Tongue (tissue), 2 donors: ENCODE measurements around the gene SLC22A1. TPM values are rescaled to one million over a fixed set of nuclear protein-coding genes. Genes with fewer than 3 reads are reported as not detected.
"Not testable (repeated sequence)": the region's sequence is repeated elsewhere in the genome, so short reads cannot be mapped to it uniquely, and the experiment has no call there.

ENCODE experiments used
- DNase-seq: peaks from one replicate; pipeline ENCODE4 v3.0.0-alpha.2; 2015
- total RNA-seq: library from RNA; depleted of rRNA; stranded (reverse); fragments of >200 nt; gene quantifications from one replicate; pipeline ENCODE4 v1.2.3, GENCODE V29; 2014

The SLC22A1 gene
- total RNA-seq, 1 donor from 2014 or later = not detected

- no peak for DNase-seq
These were observed 2.4 kb downstream of the SLC22A1 start for GRCh38 chr6:160124007-160124406.

- no peak for DNase-seq
These were observed 3.0 kb downstream of the SLC22A1 start for GRCh38 chr6:160124605-160125004.

DNA sequence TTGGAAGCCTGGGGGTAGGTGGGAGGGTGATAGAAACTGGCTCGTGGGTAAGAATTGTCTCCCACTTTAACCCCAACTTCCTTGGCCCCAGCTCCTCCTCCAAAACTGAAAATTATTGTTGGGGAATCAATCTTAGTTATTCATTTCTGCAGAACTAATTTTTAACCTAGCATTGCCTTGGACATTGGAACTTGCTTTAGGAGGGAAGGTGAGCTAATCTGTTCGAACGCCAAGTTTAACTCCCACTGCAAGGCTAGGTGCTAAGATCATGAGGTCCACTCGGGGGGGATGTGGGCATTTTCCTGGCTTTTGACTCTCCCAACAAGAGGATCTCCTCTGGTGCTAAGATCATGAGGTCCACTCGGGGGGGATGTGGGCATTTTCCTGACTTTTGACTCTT, 3.5 kb downstream of the SLC22A1 start:
- DNase-seq = not testable (repeated sequence)

DNA sequence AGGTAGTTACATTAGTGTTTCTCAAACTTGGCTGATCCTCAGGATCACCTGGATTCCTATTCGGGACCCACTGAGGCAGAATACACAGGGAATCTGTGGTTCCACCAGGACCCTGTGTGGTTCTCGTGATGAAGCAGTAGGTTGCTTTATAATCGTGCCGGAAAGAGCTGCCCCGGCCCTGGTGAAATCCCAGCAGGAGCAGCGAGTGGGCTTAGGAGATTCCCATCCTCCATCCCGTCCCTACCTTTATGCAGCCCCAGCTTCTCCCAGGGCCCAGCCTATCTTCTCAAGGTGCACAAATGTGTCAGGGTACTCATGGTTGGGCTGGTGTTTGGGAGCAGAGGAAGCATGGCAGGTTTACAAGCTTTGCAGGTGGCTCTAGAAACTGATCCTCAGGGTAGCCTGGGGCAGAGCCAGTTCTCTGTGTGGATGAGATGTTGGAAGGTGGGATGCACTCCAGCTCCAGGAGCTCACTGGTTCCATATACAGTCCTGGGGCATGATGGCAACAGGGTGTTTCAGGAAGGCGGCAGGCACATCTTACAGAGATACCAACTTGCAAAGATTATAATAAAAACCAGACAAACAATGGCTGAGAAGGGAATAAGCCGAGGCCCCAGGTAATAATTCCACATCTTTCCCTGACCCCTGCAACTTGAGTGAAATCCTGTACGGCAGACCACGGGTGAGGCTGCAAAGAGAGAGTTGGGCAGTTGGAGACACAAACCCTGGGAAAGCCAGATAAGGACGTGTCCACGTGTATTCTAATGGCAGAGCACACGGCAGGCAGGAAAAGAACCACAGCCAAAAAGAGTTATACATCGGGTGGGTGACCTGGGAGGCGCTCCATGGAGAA, 5.9 kb downstream of the SLC22A1 start:
- no peak for DNase-seq

GRCh38 chr6:160128125-160128683, 6.6 kb downstream of the SLC22A1 start:
- no peak for DNase-seq

DNA sequence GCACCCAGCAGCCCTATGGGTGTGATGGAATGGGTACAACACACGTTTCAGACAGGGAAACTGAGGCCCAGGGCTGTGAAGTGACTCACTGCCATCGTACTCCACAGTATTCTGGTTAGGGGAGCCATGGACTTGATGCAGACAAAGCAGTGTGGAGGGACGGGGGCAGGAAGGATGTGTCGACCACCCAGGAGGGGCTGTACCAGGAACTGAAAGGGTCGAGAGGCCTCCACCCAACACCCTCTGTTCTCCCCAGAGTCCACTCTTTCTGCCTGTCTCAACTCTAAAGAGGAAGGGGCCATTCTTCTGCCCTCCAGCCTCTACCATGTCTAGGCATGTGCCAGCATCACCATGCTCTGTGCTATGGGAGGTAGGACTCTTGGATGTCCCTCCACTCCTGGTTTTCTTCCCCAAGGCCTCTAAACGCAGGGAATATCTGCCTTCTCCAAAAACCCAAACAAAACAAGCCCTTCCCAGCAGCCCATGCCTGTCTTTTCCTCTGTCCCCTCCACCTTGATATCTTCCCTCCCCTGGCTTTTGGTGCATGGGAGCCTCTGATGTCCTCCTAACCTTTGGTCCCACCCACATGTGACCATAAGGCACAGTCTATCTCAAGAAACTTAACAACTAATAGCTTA, 7.4 kb downstream of the SLC22A1 start:
- DNase-seq = no peak

DNA sequence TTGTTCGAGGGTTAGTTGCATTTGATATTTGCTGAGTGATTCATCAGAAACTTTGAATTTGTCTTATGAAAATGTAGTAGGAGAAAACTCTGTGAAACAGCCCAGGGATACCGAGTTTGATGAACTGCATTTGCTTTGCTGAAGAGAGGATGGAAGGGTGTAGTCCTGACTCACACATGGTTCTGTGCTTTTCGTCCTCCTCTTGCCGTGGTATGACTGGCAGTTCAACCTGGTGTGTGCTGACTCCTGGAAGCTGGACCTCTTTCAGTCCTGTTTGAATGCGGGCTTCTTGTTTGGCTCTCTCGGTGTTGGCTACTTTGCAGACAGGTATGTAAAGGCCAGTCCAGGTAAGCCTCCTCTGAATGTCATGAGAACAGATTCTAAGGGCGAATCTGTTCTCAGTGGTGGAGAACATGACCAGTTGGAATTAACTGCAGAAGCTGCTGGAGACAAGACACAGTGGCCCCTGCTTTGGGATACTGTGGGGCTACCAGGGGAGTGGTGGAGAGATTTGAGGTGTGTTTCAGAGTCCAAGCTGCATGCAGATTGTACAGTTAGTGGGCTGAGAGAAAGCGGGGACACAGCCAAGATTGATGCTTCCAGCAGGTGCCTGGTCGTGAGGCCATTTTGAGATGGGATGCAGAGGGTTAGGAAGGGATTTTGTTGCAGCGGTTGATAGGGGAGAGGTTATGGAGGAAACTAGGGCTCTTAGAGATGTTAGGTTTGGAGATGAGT, 8.4 kb downstream of the SLC22A1 start:
- DNase-seq = no peak

DNA sequence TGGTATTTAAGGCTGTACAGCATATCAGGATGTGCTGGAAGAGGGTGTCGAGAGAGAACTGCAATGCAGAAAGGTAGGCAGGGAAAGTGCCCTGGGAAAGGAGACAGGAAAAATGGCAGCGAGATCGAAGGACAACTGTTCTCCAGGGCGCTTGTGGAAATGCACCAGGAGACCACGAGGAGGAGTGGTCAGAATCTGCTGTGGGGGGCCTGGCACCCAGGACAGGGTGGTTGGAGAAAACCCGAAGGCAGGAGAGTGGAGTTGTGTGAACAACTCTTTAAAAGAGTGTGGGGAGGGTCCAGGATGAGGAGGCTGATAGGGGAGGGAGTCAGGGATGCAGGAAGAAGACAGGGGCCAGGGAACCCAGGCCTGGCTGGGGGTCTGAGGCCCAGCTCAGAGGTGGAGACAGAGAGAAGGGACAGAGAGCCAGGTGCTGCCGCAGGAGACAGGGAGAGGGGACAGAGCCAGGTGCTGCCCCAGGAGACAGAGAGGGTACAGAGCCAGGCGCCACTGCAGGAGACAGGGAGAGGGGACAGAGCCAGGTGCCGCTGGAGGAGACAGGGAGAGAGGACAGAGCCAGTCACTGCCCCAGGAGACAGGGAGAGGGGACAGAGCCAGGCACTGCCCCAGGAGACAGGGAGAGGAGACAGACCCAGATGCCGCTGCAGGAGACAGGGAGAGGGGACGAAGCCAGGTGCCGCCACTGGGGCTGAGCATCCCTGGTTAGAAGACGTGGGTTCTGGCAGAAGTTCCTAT, 9.3 kb downstream of the SLC22A1 start:
- no peak for DNase-seq

DNA sequence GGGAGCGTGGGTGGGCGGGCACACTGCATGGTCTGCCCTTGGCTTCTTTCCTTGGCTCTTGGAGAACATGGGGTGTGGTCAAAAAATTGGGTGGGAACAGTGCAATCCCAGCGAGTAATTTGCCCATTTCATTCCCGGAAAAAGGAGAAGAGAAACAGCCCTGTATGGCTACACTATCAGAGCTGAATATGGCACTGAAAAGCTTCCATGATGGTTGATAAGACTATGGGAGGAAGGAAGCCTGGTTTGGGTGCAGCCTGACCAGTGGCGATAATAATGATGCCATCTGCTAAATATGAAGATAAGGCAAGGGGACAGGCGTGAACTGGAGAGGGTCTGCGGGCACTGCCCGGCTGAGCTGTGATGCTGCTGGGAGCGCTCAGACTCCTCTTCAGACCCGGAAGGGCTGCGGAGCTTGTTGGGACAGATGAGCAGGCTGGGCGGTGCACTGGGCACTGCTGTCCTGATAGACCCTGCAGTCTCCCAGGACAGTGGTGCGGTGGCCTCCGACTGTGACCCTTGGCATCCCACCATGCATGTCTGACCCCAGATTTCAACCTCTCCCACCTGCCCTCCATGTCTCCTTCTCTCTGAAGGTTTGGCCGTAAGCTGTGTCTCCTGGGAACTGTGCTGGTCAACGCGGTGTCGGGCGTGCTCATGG, 10.2 kb downstream of the SLC22A1 start:
- DNase-seq = no peak

DNA sequence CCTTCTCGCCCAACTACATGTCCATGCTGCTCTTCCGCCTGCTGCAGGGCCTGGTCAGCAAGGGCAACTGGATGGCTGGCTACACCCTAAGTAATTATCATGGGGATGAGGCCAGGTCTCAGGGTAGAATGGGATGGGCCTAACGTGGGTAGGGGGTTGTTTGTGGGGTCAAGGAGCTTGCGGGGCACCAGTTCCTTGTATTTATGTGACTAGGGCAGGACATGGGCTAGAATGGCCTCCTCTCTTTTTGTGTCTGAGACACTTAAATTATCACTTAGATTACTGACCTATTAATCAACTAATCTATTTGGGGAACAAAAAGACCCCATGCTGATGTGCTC, 10.7 kb downstream of the SLC22A1 start:
- no peak for DNase-seq

GRCh38 chr6:160132776-160133338, 11.2 kb downstream of the SLC22A1 start:
- DNase-seq = no peak

DNA sequence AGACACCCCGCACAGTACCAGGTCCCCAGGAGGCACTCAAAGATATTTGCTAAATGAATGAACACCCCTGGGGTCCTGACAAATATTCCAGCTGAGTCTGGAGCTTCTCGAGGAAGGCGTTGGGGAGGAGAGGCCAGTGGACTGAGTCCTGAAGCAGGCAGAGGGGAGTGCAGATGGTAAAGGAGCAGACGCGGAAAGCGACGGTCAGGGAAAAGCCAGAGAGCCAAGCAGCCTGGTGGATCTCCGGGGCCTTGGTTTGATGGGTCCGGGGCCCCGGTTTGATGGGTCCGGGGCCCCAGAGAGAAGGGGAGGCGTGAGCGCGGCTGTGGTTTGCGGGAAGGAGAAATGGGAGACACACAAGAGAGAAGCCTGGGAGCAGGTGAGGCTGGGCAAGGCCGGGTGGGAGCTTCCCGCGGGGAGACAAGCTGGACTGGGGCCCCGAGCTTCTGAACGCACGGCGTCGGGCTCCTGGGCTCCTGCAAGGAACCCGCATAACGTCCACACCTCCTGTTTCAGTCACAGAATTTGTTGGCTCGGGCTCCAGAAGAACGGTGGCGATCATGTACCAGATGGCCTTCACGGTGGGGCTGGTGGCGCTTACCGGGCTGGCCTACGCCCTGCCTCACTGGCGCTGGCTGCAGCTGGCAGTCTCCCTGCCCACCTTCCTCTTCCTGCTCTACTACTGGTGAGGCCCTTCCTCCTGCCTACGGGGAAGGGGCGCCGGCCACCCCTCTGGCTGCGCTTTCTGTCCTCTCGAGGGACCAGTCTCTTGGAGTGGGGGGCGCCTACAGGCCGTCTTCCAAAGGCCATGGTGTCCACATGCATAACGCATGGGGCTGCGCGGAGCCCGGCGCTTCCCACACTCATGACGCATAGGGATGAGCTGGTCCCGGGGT, 12.1 kb downstream of the SLC22A1 start:
- no peak for DNase-seq

DNA sequence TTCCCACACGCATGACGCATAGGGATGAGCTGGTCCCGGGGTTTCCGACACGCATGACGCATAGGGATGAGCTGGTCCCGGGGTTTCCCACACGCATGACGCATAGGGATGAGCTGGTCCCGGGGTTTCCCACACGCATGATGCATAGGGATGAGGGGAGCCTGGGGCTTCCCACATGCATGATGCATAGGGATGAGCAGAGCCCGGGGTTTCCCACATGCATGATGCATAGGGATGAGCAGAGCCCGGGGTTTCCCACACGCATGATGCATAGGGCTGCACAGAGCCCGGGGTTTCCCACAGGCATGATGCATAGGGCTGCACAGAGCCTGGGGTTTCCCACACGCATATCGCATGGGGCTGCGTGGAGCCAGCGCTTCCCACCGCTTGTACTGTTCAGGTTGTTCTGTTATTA, 12.7 kb downstream of the SLC22A1 start:
- DNase-seq = not testable (repeated sequence)

DNA sequence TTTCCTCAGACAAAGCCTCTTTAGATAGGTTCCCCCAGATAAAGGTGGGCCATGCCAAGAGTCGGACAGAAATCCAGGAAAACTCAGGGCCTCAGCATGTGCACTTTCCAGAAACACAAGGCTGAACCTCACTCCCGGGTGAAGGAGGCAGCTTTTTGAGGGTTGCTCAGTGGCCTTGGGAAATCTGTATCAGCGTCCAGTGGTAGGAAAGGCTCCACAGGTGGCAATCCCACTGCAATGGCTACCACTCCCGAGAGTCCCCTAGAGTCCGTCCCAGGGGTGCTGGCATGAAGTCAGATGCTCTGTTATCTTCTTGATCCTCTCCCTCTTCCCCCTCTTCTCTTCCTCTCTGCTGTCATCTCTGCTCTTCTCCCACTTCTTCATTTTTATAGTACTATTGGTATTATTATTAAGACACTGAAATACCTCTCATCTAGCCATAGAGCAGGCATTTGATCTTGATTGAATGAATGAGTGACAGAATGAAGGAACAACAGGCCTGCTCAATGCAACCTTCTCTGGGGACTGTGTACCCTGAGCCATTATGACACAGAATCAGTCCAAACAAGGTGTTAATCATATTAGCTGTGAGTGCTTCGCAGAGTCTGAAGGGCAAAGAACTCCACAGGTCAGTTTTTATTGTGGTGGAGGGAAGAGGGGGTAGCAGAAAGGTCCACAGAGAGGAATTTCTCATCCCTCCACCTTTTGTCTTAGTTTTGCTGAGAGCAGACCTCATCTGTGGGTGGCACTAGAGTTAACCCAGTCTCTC, 13.3 kb downstream of the SLC22A1 start:
- no peak for DNase-seq

DNA sequence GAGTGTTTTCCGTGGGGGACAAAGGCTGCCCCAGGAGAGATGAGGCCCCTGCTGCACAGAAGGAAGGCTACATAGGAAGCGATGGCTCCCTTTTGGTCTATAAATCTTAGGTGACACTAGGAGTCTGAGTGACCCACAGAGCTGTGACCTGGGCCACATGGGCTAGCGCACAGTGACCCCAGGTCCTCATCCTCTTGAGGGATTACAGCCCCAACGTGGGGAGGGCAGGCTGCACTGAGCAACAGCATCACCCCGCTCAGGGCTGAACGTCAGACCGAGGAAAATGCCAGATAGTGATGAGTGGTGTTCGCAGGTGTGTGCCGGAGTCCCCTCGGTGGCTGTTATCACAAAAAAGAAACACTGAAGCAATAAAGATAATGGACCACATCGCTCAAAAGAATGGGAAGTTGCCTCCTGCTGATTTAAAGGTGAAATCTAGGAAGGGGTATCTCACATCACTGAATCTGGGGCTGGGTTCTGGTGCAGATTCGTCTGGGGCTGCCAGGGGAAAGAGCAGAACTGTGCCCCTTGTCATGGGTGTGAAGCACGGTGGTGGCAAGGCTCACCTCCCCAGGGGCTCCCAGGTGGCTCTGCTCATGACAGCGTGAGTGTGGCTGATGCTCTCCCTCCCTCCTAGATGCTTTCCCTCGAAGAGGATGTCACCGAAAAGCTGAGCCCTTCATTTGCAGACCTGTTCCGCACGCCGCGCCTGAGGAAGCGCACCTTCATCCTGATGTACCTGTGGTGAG, 14.5 kb downstream of the SLC22A1 start:
- DNase-seq = no peak

GRCh38 chr6:160137130-160137988, 15.7 kb downstream of the SLC22A1 start:
- no peak for DNase-seq
